ENCODE results near the gene KRT6A.

- TF ChIP-seq POLR2A (IDR thresholded peaks at IDR 0.05) (no peak), CTCF (IDR thresholded peaks at IDR 0.05) (no peak)
These were observed 49.1 kb downstream of the KRT6A start for GRCh38 chr12:52443966-52444365.
